NCI-H1092 (cell line): Measurements from ENCODE around the gene TEKTIP1.
"Not testable (repeated sequence)": the region's sequence is repeated elsewhere in the genome, so short reads cannot be mapped to it uniquely, and the experiment has no call there.

Experiments
- DNase-seq: peaks from one replicate; lab custom pipeline; 2025; lab: John Stamatoyannopoulos, UW

Gene TEKTIP1

GRCh38 chr19:3524078-3524842 is 14.7 kb upstream of the TEKTIP1 start:
- DNase-seq, result no peak

GRCh38 chr19:3524904-3525451 is 14.0 kb upstream of the TEKTIP1 start:
- DNase-seq, result no peak

GRCh38 chr19:3526507-3527237 is 12.3 kb upstream of the TEKTIP1 start:
- DNase-seq, result no peak

DNA sequence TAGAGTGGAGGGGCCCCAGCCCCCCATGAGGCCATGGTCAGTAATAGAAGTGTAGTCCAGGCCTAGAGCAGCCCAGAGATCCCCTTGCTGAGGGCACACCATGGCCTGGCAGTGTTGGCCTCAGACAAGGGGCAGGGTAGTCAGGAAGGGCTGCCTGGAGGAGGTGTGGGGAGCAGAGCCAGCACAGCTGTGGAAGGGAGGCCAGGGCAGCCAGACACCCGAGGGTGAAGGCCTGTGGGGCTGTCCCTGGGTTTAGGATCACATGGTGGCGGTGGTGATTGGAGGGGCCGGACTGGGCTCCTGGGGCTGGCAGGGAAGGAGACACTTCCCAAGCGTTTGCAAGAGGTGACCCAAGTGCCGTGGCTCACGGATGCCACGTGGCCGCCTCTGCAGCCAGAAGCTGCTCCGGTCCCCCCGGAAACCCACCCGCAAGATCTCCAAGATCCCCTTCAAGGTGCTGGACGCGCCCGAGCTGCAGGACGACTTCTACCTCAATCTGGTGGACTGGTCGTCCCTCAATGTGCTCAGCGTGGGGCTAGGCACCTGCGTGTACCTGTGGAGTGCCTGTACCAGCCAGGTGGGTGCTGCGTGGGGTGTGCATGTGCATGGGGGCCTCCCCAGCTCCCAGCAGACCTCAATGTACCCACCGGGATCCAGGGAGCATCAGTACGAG is 11.6 kb upstream of the TEKTIP1 start:
- DNase-seq, result no peak

- DNase-seq, result no peak
Measured at GRCh38 chr19:3528080-3528479, 10.9 kb upstream of the TEKTIP1 start.

DNA sequence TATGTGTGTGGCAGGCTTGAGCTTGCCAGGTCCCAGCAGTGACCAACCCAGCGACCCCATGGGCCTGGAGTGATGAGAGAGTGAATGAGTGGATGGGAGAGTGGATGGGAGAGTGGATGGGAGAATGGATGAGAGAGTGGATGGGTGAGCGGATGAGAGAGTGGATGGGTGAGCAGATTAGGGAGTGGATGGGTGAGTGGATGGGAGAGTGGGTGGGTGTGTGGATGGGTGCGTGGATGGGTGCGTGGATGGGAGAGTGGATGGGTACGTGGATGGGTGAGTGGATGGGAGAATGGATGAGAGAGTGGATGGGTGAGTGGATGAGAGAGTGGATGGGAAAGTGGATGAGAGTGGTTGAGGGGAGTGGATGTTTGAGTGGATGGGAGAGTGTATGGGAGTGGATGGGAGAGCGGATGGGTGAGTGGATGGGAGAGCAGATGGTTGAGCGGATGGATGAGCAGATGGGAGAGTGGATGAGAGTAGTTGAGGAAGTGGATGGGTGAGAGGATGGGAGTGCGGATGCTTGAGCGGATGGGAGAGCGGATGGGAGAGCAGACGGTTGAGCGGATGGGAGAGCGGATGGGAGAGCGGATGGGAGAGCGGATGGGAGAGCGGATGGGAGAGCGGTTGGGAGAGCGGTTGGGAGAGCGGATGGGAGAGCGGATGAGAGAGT is 10.3 kb upstream of the TEKTIP1 start:
- DNase-seq, result no peak

- not testable (repeated sequence) for DNase-seq
Measured at GRCh38 chr19:3529299-3529698, 9.7 kb upstream of the TEKTIP1 start.

- DNase-seq, result no peak
Measured at GRCh38 chr19:3530389-3530788, 8.6 kb upstream of the TEKTIP1 start.

GRCh38 chr19:3531716-3532115 is 7.3 kb upstream of the TEKTIP1 start:
- DNase-seq, result no peak

DNA sequence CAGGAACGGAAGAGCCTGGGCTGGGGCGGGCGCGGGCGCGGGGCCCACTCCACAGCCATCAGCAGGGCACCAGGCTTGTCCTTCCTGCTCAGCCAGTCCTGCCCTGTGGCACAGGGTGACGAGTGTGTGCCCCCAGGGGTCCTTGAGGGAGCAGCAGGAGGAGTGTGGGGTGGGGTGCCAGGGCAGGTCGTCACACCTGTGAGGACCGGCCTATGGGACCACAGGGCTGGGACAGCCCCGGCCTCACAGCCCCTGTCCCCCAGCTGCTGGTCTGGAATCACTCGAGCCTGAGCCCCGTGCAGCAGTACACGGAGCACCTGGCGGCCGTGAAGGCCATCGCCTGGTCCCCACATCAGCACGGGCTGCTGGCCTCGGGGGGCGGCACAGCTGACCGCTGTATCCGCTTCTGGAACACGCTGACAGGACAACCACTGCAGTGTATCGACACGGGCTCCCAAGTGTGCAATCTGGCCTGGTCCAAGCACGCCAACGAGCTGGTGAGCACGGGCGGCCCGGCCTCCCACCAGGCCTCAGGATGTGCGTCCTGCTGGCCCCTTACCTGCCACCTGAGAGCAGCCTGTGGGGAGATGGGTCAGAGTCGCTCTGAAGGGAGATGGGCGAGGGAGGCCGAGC is 6.7 kb upstream of the TEKTIP1 start:
- no peak for DNase-seq

DNA sequence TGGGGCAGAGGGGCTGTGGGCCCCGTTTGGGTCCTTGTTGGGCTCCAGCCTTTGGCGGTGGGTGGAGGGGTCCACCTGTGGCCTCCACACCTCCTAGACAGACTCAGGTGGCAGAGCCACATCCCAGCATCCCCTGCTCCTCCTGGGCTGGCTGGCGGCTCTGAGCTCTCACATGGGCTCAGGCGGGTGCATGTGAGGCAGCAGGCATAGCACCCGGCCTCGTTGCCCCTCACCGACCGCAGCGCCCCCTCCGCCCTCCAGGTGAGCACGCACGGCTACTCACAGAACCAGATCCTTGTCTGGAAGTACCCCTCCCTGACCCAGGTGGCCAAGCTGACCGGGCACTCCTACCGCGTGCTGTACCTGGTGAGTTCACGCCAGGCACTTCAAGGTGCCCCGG is 5.9 kb upstream of the TEKTIP1 start:
- no peak for DNase-seq

DNA sequence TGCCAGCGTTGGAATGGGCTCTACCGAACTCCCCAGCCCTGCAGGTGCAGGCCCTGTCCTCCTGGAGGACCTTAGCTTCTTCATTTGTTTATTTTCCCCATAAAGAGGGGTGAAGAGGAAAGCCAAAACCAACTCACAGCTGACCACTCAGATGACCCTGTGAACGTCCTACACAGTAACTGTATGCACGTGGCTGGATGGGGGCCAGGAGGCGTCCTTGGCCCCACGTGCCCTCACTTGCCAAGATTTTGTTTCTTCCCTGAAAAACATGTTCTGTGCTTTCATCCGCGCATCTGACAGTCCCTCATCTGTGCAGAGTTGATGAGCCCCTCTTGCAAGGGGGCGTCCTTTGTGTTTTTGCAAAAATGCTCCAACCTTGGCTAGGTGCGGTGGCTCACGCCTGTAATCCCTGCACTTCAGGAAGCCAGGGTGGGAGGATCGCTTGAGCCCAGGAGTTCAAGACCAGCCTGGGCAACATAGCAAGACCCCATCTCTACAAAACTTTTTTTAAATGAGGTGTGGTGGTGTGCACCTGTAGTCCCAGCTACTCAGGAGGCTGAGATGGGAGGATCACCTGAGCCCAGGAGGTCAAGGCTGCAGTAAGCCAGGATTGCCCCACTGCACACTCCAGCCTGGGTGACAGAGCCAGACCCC is 5.3 kb upstream of the TEKTIP1 start:
- no peak for DNase-seq

GRCh38 chr19:3534375-3535234 is 4.4 kb upstream of the TEKTIP1 start:
- no peak for DNase-seq

DNA sequence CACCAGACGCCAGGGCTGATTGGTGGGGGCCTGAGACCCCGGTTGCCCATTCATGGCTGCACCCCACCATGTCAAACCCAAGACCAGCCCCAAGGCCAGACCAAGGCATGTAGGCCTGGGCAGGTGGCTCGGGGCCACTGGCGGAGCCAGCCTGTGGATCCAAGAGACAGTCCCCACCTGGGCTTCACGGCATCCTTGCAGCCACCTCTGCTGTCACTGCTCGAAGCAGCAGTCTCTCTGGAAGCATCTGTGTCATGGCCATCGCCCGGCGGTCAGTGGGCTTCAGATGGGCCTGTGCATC is 3.8 kb upstream of the TEKTIP1 start:
- no peak for DNase-seq

DNA sequence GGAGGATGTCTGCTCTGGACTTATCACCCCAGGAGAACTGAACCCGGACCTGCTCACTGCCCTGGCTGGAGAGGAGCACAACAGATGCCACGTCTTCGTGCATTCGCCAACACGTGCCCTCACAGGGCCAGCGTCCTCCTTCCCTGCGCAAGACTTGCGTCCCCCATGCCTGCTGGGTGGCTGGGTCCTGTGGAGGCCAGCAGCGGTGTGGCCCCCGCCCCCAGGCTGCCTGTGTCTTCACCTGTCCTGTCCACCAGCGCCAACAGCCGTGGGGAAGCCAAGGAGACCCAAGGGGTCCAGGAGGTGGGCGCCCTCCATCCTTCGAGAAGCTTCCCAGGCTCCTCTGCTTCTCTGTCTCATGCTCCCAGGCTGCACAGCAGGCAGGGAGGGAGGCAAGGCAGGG is 3.4 kb upstream of the TEKTIP1 start:
- DNase-seq, result no peak

GRCh38 chr19:3535981-3536380 is 3.0 kb upstream of the TEKTIP1 start:
- DNase-seq, result no peak

DNA sequence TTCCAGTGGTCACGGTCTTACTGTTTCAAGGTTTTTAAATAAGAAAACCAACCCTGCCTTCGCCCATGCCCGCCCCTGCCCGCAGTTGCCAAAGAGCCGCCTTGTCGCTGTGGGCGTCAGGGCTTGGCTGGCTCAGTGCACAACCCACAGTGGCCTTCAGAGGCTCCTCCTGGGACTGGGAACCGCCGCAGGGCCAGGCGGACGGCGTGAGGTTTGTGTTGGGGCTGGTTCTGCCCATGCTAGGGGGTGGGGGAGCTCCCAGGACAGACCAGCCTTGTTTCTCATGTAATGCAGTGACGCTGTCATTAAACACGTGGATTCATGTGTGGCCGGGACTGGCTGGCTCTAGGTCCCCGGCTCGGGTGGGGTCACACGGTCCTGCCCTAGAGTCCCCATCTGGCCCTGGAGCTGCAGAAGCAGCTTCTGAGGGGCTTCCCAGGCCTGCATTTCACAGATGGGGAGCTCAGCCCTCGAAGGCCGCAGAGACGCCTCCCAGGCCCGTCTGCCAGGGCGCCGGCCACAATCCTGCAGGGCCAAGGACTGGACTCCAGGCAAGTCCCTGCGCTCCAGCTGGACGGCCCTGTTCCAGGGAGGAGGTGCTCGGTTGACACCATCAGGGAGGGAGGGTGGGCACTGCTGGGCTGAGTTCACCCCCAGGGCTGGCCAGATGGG is 2.4 kb upstream of the TEKTIP1 start:
- DNase-seq, result no peak

- no peak for DNase-seq
Measured at GRCh38 chr19:3537101-3537437, 1.9 kb upstream of the TEKTIP1 start.

DNA sequence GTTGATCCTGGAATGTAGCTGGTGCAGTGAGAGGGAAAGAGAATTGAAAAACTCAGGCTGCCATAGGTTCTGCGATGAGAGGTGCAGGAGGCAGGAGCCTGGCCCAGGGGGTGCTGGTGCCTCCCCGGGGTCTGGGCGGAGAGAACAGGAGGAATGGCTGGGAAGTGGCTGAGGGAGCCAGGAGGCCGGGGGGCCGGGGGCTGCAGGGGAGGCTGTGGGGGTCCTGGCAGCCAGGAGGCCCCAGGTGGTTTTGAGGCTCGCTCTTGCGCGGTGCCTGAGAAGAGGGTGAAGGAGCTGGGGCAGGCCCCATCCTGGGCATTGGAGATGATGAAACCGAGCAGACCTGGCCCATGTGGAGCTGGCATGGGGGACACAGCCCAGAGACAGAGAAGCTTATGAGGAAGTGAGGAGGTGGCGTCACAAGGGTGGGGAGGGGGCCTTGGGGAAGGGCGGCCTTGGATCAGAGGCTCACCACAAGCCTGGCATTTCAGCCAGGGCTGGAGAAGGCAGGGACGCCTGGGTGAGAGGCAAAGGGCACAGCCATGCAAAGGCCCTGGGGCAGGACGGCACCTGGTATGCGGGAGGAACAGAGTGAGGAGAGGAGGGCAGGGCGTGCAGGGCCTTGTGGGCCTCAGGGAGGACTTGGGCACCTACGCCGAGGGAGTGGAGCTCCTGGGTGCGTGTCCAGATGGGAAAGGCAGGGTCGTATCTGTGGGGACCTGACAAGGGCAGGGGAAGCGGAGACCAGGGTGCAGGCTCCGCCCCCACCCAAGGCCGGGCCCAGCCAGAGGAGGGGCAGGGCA is 1.3 kb upstream of the TEKTIP1 start:
- no peak for DNase-seq
